ENCODE measurements around the gene SLC16A8. TPM values are rescaled to one million over a fixed set of nuclear protein-coding genes. Genes with fewer than 3 reads are reported as not detected.

SLC16A8 gene
- total and polyA plus RNA-seq, 2 of the 13 experiments (the other 11 are each of a cell fraction or from before 2014, with no cell fraction given) = not detected

DNA sequence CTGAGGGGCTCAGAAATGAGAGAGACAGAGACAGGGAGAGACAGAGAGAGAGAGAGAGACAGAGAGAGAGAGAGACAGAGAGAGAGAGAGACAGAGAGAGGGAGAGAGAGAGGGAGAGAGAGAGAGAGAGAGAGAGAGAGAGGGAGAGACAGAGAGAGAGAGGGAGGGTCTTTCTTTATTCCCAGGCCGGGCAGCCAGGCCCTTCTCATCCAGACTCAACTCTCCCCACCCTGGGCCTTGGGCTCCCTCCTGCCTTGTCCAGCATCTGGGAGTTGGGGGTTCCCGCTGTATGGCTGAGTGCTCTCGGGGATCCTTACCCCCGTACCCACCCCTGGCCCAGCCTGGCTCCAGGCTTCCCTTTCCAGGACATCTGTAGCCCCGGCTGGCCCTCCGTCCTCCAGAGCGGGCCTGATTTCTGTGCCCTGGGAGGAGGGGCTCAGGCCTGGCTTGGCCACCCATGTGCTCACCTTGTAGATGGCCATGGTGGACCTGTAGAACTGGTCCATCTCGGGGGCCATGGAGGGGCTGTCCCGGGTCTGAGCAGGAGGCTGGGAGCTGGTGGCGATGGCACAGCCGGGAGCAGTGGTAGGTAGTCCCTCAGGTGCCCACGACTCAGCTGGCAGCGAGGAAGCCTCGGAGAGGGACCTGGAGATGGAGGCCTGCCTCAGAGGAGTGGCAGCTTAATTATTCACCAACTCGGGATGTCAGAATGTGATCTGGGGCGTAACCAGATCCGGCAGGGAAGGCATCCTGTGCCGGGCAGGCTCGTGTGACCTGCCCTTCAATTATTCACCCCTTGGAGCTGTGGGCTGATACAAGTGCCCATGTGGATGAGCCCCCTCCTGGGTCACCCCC is 26.3 kb upstream of the SLC16A8 start, which contains the start of gene BAIAP2L2 (continued):
- TF ChIP-seq, protein P1, sequence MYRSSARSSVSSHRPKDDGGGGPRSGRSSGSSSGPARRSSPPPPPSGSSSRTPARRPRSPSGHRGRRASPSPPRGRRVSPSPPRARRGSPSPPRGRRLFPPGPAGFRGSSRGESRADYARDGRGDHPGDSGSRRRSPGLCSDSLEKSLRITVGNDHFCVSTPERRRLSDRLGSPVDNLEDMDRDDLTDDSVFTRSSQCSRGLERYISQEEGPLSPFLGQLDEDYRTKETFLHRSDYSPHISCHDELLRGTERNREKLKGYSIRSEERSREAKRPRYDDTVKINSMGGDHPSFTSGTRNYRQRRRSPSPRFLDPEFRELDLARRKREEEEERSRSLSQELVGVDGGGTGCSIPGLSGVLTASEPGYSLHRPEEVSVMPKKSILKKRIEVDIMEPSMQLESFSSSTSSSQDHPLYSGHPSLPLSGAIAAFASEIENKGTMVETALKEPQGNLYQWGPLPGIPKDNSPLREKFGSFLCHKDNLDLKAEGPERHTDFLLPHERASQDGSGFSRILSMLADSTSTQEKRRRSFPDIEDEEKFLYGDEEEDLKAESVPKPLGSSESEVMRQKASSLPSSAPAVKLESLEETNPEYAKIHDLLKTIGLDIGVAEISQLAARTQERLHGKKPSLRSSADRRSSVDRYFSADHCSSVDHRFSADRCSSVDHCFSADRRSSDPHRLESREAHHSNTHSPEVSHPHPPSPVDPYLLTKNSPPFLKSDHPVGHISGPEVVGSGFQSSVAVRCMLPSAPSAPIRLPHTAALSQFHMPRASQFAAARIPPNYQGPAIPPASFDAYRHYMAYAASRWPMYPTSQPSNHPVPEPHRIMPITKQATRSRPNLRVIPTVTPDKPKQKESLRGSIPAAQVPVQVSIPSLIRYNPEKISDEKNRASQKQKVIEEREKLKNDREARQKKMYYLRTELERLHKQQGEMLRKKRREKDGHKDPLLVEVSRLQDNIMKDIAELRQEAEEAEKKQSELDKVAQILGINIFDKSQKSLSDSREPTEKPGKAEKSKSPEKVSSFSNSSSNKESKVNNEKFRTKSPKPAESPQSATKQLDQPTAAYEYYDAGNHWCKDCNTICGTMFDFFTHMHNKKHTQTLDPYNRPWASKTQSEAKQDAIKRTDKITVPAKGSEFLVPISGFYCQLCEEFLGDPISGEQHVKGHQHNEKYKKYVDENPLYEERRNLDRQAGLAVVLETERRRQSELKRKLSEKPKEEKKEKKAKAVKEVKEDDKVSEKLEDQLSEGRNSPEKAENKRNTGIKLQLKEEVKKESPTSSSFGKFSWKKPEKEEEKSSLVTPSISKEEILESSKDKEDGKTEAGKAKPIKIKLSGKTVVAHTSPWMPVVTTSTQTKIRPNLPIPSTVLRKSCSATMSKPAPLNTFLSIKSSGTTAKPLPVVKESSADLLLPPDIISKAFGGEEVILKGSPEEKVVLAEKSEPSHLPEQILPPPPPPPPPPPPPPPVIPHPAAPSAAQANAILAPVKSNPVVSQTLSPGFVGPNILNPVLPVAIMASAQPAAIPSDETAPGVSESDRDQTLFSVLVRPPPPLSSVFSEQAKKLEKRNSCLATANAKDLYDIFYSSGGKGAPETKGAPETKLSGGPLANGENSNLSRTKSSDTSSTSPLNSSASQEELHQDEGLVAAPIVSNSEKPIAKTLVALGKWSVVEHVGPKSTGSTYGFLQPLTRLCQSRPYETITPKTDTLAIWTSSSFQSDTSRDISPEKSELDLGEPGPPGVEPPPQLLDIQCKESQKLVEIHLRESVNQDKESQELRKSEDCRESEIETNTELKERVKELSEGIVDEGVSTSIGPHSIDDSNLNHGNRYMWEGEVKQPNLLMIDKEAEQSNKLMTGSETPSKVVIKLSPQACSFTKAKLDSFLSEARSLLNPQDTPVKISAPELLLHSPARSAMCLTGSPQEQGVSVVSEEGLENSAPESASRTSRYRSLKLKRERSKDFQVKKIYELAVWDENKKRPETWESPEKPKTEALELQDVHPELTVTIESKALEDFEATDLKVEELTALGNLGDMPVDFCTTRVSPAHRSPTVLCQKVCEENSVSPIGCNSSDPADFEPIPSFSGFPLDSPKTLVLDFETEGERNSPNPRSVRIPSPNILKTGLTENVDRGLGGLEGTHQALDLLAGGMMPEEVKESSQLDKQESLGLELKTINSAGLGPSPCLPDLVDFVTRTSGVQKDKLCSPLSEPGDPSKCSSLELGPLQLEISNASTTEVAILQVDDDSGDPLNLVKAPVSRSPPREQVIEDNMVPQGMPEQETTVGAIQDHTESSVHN (CRISPR knock-in tag; IDR thresholded peaks at IDR 0.05) = 0 out of 2 replicates have a peak, but pooled peaks have one; percentile 25
- TF ChIP-seq ZNF768 (CRISPR knock-in tag; IDR thresholded peaks at IDR 0.05) (no peak), ZFX (CRISPR knock-in tag; IDR thresholded peaks at IDR 0.05; ENCODE audit: low read depth) (peak; percentile 92), SPEN (CRISPR knock-in tag; IDR thresholded peaks at IDR 0.05; ENCODE audit: low read depth) (peak; percentile 44; the same call in 1 of the 2 replicates), ZNF121 (CRISPR knock-in tag; IDR thresholded peaks at IDR 0.05) (peak; percentile 82), NR1H2 (CRISPR knock-in tag; IDR thresholded peaks at IDR 0.05; ENCODE audit: borderline replicate concordance, low read depth) (no peak), BHLHE40 (IDR thresholded peaks at IDR 0.05; ENCODE audit: low read length) (no peak), ZNF660 (CRISPR knock-in tag; IDR thresholded peaks at IDR 0.05; ENCODE audit: borderline replicate concordance, low read depth) (no peak), ZNF614 (CRISPR knock-in tag; IDR thresholded peaks at IDR 0.05; ENCODE audit: borderline replicate concordance) (no peak), MXD4 (CRISPR knock-in tag; IDR thresholded peaks at IDR 0.05) (no peak), TRIM24 (CRISPR knock-in tag; IDR thresholded peaks at IDR 0.05) (no peak), ZNF382 (CRISPR knock-in tag; IDR thresholded peaks at IDR 0.05; ENCODE audit: borderline replicate concordance) (no peak), ZNF331 (CRISPR knock-in tag; IDR thresholded peaks at IDR 0.05) (peak; percentile 46; the same call in 1 of the 2 replicates), ZNF605 (CRISPR knock-in tag; IDR thresholded peaks at IDR 0.05) (no peak), CREB1 (IDR thresholded peaks at IDR 0.05) (no peak), CREB1 (CRISPR knock-in tag; IDR thresholded peaks at IDR 0.05) (no peak), GPN1 (CRISPR knock-in tag; IDR thresholded peaks at IDR 0.05; ENCODE audit: borderline replicate concordance) (no peak; the same call in 1 of the 2 replicates), ZKSCAN5 (CRISPR knock-in tag; IDR thresholded peaks at IDR 0.05) (no peak), ZNF678 (CRISPR knock-in tag; IDR thresholded peaks at IDR 0.05) (no peak)
- TF ChIP-seq, protein P2, sequence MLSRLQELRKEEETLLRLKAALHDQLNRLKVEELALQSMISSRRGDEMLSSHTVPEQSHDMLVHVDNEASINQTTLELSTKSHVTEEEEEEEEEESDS (CRISPR knock-in tag; IDR thresholded peaks at IDR 0.05; ENCODE audit: borderline replicate concordance) = no peak
- TF ChIP-seq, protein P3, sequence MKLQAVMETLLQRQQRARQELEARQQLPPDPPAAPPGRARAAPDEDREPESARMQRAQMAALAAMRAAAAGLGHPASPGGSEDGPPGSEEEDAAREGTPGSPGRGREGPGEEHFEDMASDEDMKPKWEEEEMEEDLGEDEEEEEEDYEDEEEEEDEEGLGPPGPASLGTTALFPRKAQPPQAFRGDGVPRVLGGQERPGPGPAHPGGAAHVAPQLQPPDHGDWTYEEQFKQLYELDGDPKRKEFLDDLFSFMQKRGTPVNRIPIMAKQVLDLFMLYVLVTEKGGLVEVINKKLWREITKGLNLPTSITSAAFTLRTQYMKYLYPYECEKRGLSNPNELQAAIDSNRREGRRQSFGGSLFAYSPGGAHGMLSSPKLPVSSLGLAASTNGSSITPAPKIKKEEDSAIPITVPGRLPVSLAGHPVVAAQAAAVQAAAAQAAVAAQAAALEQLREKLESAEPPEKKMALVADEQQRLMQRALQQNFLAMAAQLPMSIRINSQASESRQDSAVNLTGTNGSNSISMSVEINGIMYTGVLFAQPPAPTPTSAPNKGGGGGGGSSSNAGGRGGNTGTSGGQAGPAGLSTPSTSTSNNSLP (IDR thresholded peaks at IDR 0.05; ENCODE audit: low read depth, low read length) = peak; percentile 39; the same call in 1 of the 2 replicates
